Activated naive CD4-positive, alpha-beta T cell treated with anti-CD3 and anti-CD28 coated beads, Interleukin-2, amount 50 U/mL, for 16 hours (primary cell): Measurements from ENCODE around the gene RIMBP2.

Source experiments
- DNase-seq: peaks from one replicate; pipeline ENCODE4 v3.0.0-alpha.2; 2020

Gene RIMBP2

GRCh38 chr12:130621696-130622298 is 94.3 kb downstream of the RIMBP2 start:
- DNase-seq: no peak

- no peak for DNase-seq
Measured at GRCh38 chr12:130620756-130621155, 95.3 kb downstream of the RIMBP2 start.

DNA sequence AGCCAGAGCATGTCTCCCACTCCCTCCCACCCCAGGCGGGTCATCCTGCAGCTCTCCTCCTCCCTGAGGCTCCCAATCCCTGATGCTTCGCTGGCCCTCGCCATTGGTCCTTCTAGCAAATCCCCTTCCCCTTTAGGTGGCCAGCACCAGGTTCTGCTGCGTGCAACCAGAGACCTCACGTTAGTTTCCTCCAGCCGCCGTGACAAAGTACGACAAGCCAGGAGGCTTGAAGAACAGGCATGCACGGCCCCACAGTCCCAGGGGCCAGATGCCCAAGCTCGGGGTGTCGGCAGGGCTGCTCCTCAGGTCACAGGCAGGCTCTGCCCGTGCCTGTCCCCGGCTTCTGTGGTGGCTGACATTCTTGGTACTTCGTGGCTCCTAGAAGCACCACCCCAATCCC is 95.8 kb downstream of the RIMBP2 start:
- DNase-seq: no peak

- DNase-seq: no peak
Measured at GRCh38 chr12:130619385-130620001, 96.6 kb downstream of the RIMBP2 start.

- DNase-seq: no peak
Measured at GRCh38 chr12:130617219-130617618, 98.9 kb downstream of the RIMBP2 start.

DNA sequence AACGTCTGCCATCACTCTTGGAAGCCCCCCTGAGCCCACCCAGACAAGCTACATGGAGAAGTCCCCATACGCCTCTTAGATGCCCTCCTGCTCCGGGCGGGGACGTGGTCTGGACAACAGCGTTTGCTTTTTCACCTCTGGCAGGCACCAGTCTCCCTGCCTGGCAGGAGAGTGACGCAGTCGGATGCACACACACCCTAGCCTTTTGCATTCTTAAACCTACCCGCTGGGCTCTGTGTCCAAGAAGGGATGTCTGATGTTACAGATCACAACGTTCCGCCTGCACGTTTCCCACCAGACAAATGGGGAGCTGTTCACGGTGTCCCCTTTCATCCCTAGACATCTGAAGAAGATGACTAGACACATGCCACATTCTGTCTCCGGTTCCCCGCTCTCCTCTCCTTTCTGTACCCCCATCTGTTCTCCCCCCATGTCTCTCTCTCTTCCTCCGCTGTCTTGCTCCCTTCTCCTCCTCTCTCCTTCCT is 100.2 kb downstream of the RIMBP2 start:
- DNase-seq: no peak

DNA sequence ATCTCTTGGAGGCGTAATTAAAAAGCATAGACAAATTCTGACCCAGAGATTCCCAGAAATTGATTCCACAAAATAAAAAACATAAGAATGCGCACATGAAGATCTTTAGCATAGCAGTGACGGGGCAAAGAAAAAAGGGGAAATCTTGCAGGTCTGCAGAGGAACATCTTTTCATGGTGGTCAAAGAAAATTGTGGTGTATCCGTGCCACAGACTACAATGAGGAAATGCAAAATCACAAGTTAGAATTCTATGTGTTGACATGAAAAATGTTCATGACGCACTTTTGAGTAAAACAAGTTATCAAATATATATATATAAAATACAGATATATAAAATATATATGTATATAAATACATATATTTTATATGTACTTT is 101.6 kb downstream of the RIMBP2 start:
- DNase-seq: no peak

DNA sequence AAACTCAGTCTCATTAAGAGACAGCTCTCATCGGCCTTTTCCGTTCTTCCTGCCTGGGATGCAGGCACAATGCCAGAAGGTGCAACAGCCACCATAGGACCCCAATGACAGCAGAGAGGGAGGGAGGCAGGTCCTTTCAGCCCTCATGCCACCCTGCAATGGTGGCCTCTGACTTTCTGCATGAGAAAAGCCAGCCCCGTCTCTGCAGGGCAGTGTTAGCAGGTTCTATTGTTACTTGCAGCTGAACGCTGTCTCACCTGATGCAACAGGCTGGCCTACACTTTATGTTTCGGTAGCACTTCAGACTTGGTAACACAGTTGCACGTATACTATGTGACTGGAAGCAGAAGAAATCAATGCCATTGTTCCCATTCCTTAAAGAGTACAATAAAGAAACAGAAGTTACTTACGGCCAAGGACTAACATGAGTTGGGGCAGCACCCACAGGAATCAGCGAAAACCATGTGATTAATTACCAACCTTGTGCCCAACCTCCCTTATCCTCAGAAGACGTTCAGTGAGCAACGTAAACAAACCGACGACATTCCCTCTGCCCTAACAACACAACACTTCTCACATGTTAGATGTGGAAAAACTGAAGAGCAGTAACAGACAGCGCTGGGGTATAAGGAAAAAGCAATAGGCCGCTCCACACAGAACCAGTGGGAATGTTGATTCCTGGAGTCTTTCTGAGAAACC is 102.1 kb downstream of the RIMBP2 start:
- DNase-seq: no peak

GRCh38 chr12:130613131-130613530 is 103.0 kb downstream of the RIMBP2 start:
- DNase-seq: no peak

DNA sequence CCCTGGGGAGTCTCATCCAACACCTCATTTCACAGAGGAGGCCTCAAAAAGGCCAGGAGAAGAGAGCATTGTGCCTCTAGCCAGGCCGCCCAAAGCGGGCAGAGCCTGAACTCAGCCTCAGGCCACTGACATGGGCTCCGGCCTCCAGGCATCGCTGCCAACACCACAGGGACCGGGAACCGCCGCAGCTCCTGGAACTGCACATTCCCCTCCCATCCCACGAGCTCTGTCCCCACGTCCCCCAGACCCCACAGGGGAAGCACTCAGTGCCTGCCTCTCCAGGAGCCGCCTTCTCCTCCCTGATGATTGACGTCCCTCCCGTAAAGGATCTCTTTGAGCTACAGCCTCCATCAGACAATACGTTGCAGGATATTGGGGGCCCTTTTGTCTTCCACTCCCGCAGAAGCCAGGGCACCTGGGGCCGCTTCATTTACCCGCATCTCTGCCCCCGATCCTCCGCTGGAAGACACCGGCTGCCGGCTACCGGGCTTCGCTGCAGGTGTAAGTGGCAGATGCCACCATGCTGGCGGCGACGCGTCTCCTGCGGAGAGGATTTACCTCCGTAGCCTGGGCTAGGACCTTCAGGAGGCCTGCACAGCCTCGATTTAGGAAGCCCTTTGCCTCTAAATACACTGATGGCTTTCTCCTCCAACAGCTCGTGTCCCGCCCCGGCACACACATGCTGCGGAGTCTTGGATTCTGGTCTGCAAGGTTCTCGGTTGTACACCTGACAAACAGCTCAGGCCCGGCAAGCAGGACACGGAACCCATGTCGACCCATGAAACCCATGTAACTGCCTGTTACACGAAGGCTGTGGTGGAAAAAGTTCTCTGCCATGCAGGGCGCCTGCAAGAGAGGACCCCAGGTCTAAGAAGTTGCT is 104.8 kb downstream of the RIMBP2 start:
- no peak for DNase-seq

- DNase-seq: no peak
Measured at GRCh38 chr12:130609966-130610365, 106.1 kb downstream of the RIMBP2 start.

DNA sequence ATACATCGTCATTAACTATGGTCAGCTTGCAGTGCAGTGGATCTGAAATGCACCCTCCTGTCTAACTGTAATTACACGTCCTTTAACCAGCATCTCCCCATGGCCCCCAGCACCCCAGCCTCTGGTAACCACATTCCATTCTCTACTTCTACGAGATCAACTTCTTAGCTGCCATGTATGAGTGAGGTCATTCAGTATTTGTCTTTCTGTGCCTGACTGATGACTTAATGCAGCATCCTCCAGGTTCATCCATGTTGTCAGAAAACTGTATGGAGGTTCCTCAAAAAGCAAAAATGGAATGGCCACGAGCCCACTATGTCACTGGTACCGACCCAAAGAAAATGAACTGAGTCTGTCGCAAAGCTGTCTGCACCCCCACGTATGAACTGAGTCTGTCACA is 107.3 kb downstream of the RIMBP2 start:
- no peak for DNase-seq

- no peak for DNase-seq
Measured at GRCh38 chr12:130608132-130608531, 108.0 kb downstream of the RIMBP2 start.

GRCh38 chr12:130606231-130606630 is 109.9 kb downstream of the RIMBP2 start:
- no peak for DNase-seq

DNA sequence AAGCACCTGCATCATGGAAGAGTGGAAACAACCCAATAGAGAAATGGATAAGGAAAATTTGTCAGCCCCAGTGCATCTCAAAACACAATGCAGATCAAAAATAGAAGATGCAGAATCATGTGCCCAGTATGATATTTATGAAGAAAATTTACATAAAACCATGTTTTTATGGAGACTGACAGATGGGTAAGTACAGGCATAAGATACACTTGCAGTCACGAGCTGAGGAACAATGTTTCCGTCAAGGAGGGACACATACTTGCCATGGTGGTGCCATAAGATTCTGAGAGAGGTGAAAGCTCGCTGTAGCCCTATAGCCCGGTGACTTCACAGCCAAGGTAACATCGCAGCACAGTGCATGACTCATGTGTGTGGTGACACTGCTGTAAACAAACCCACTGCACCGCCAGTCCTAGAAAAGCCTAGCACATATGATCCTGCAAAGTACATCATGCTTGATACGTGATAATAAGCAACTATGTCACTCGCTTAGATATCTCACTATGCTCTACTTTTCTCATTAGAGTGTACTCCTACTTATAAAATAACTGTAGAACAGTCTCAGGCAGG is 112.6 kb downstream of the RIMBP2 start:
- no peak for DNase-seq

- no peak for DNase-seq
Measured at GRCh38 chr12:130602251-130602650, 113.8 kb downstream of the RIMBP2 start.

GRCh38 chr12:130601327-130601726 is 114.8 kb downstream of the RIMBP2 start:
- DNase-seq: no peak

- no peak for DNase-seq
Measured at GRCh38 chr12:130596241-130596640, 119.9 kb downstream of the RIMBP2 start.

DNA sequence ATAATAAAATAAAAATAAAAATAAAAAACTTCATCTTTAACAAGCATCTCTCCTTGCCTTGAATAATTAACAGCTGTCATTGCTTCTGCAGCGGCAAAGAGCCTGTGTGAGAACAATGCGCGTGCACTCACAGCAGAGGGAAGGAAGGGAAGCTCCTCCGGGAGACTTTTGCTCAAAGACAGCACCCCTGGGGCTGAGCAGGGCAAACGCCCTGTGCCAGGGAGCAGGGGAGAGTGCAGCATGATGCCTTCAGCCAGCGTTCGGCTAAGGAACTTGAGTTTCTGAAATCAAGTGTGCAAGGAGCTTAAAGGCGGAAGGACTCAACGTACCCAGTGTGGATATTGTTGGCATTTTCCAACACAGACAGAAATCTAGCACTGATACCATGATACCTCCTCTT is 120.5 kb downstream of the RIMBP2 start:
- DNase-seq: no peak

DNA sequence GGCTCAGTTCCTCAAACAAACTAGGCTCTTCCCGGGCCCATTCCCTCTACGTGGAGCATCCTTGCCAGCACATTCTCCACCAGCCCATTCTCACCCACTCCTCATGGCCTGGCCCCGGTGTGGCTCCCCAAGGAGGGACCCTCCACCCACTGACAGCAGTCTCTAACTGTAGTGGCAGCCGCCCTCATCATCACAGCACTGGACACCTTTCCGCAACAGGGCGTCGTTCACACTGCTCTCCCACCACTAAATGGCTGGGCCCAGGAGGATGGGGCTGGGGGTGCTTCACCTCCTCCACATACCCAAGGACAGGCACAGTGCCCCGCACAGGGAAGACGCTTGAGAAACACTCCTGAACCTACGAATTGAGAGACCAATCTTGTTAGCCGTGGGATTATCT is 123.0 kb downstream of the RIMBP2 start:
- no peak for DNase-seq

DNA sequence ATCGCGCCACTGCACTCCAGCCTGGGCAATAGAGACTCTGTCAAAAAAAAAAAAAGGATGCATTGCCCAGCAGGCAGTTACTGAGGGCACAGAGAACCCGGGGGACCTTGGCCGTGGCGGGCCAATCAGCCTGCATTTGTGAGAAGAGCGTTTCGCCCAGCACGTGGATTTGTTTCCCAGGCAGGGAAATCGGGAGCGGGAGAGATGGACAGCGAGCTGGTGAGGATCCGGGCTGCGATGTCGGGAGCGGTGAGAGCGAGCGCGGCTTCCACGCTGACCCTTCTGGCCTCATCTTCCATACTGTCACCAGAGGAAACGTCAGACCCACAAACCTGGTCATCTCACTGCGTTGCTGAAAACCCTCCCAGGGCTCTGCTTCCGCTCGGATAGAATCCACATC is 123.5 kb downstream of the RIMBP2 start:
- DNase-seq: no peak

DNA sequence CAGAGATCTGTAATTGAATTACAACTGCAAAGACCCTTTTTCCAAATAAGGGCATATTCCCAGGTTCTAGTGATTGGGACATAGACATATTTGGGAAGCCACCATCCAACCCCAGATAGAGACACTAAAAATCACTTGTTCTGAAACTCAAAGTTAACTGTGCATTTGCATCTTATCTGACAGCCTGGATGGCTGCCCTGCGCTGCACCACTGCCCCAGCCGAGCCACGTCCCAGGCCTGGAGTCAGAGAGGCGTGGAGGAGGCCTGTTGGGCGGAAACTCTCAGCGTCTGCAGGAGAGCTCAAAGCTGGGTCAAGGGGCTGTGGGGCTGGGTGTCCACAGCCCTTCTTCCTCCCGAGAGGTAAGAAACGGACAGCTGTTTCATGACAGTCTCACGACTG is 124.4 kb downstream of the RIMBP2 start:
- no peak for DNase-seq

GRCh38 chr12:130590685-130591084 is 125.4 kb downstream of the RIMBP2 start:
- DNase-seq: no peak
